HCT116 (cell line): ENCODE results near the gene TXNL1. TPM values are rescaled to one million over a fixed set of nuclear protein-coding genes. Genes with fewer than 3 reads are reported as not detected.

Experiments used
- ATAC-seq: fragments of 200-7000 bp; cut with Tn5 transposase; 2 replicates; pipeline ENCODE4 v1.9.1; 2020; ENCODE audit warnings: mild to moderate bottlenecking, moderate library complexity
- BruUV-seq: library from RNA; stranded (reverse); fragments of 400-500 nt; replicated peaks from 2 replicates; lab custom pipeline; 2021; lab: Mats Ljungman, UMichigan
- CTCF ChIA-PET: fragments of 300-600 bp; sonication (Branson Sonifier 250); formaldehyde crosslinking; loops from one replicate; lab custom pipeline; 2021; ENCODE audit warnings: antibody characterized with exemption; lab: Charles Lee
- POLR2A ChIA-PET: fragments of 300-600, 350-600 bp; sonication (Branson Sonifier 250); formaldehyde crosslinking; loops from one replicate; lab custom pipeline; 2021; ENCODE audit warnings: antibody characterized with exemption; lab: Charles Lee
- RAD21 ChIA-PET, 2 experiments: fragments of 300-600 bp; sonication (Branson Sonifier 250); formaldehyde crosslinking; loops; one replicate each; lab custom pipeline; 2023; ENCODE audit warnings: low total read pairs in 2 of 2; ENCODE audit not compliant: uncharacterized antibody in 2 of 2, unreplicated experiment in 2 of 2, low non-redundant PET in 1 of 2; lab: Charles Lee
- DNase-seq: peaks from one replicate; pipeline ENCODE4 v3.0.0-alpha.2; 2010; ENCODE audit warnings: low read depth, low spot score
- H2AFZ ChIP-seq: fragments of 200-600 bp; shearing (Covaris generic), sonication (generic); 2 replicates; pipeline ENCODE4 v1.6.1; 2017; ENCODE audit warnings: low read depth, mixed run types, mixed read lengths, antibody characterized with exemption, low read length; ENCODE audit not compliant: poor library complexity, severe bottlenecking
- H3K27ac ChIP-seq: 2 replicates; pipeline ENCODE4 v1.5.1; 2012; ENCODE audit warnings: low read depth, low read length
- H3K27me3 ChIP-seq: fragments of 200-600 bp; sonication (generic); 2 replicates; pipeline ENCODE4 v1.6.1; 2016; ENCODE audit warnings: mixed run types, low read length, mixed read lengths; ENCODE audit not compliant: insufficient read depth
- H3K36me3 ChIP-seq, 2 experiments: fragments of 200-500 bp in 1 of 2; fragments of 200-600 bp in 1 of 2; sonication (Bioruptor generic) in 1 of 2; sonication (generic) in 1 of 2; 2 replicates each; pipeline versions ENCODE4 v1.5.1 to v1.6.1; 2014 to 2016; ENCODE audit warnings: low read length in 2 of 2, inconsistent platforms in 1 of 2, mixed read lengths in 1 of 2, mixed run types in 1 of 2; ENCODE audit not compliant: insufficient read depth in 2 of 2, control insufficient read depth in 1 of 2
- H3K4me1 ChIP-seq, 2 experiments: fragments of 200-600 bp in 1 of 2; sonication (generic) in 1 of 2; 2 replicates each; pipeline versions ENCODE4 v1.5.1 to v1.6.1; 2012 to 2017; ENCODE audit warnings: low read length in 2 of 2, inconsistent platforms in 1 of 2, mild to moderate bottlenecking in 1 of 2, mixed read lengths in 1 of 2, mixed run types in 1 of 2, moderate library complexity in 1 of 2; ENCODE audit not compliant: insufficient read depth in 2 of 2, control insufficient read depth in 1 of 2
- H3K4me2 ChIP-seq: fragments of 200-600 bp; sonication (generic); 2 replicates; pipeline ENCODE4 v1.6.1; 2017; ENCODE audit warnings: mixed run types, low read length, mixed read lengths
- H3K4me3 ChIP-seq, 2 experiments: fragments of 200-600 bp in 1 of 2; sonication (generic) in 1 of 2; replicated peaks in 1 of 2; 2 replicates each; pipeline ENCODE4 v1.5.1; 2011 to 2016; ENCODE audit warnings: low read length in 2 of 2, control low read depth in 1 of 2, low read depth in 1 of 2, mild to moderate bottlenecking in 1 of 2, mixed read lengths in 1 of 2, mixed run types in 1 of 2
- H3K79me2 ChIP-seq: fragments of 200-600 bp; sonication (generic); 2 replicates; pipeline ENCODE4 v1.6.1; 2017; ENCODE audit warnings: mild to moderate bottlenecking, mixed run types, low read length, moderate library complexity, mixed read lengths; ENCODE audit not compliant: insufficient read depth
- H3K9ac ChIP-seq: fragments of 200-600 bp; sonication (generic); 2 replicates; pipeline ENCODE4 v1.6.1; 2016; ENCODE audit warnings: low read length, mixed read lengths
- H3K9me2 ChIP-seq: fragments of 200-600 bp; sonication (generic), shearing (Covaris generic); 2 replicates; pipeline ENCODE4 v1.6.1; 2017; ENCODE audit warnings: mixed run types, mild to moderate bottlenecking, moderate library complexity; ENCODE audit not compliant: insufficient read depth
- H3K9me3 ChIP-seq, 2 experiments: fragments of 200-500 bp in 1 of 2; fragments of 200-600 bp in 1 of 2; sonication (Bioruptor generic) in 1 of 2; sonication (generic) in 1 of 2; 2 replicates each; pipeline ENCODE4 v1.6.1; 2014 to 2017; ENCODE audit warnings: low read length in 2 of 2, mixed read lengths in 2 of 2, inconsistent platforms in 1 of 2, low read depth in 1 of 2, mild to moderate bottlenecking in 1 of 2, mixed run types in 1 of 2, moderate library complexity in 1 of 2; ENCODE audit not compliant: control insufficient read depth in 1 of 2, insufficient read depth in 1 of 2
- H4K20me1 ChIP-seq: fragments of 200-600 bp; sonication (generic), shearing (Covaris generic); 2 replicates; pipeline ENCODE4 v1.6.1; 2017; ENCODE audit warnings: mixed run types, mild to moderate bottlenecking, moderate library complexity; ENCODE audit not compliant: insufficient read depth
- CBX3 ChIP-seq: IDR thresholded peaks from 2 replicates; pipeline ENCODE4 v1.6.1; 2012; ENCODE audit warnings: low read depth
- CEBPB ChIP-seq: IDR thresholded peaks from 2 replicates; pipeline ENCODE4 v1.6.1; 2012; ENCODE audit warnings: low read depth
- CTCF ChIP-seq, 3 experiments: fragments of 200-600 bp in 1 of 3; sonication (generic) in 1 of 3; IDR thresholded peaks in 2 of 3; conservative IDR thresholded peaks in 1 of 3; 2 replicates each; pipeline ENCODE4 v1.5.1; 2012 to 2017; ENCODE audit warnings: low read depth in 2 of 3, low read length in 2 of 3, antibody characterized with exemption in 1 of 3, borderline replicate concordance in 1 of 3, control low read depth in 1 of 3, mild to moderate bottlenecking in 1 of 3, mixed read lengths in 1 of 3, mixed run types in 1 of 3, moderate library complexity in 1 of 3; ENCODE audit not compliant: insufficient read depth in 1 of 3
- EGR1 ChIP-seq: IDR thresholded peaks from 2 replicates; pipeline ENCODE4 v1.6.1; 2012; ENCODE audit warnings: low read depth
- EZH2 ChIP-seq: fragments of 200-600 bp; sonication (generic); IDR thresholded peaks from 2 replicates; pipeline ENCODE4 v1.6.1; 2017; ENCODE audit warnings: antibody characterized with exemption, mixed run types
- JUND ChIP-seq: IDR thresholded peaks from 2 replicates; pipeline ENCODE4 v1.6.1; 2012
- MAX ChIP-seq: IDR thresholded peaks from 2 replicates; pipeline ENCODE4 v1.6.1; 2012
- POLR2AphosphoS5 ChIP-seq: IDR thresholded peaks from 2 replicates; pipeline ENCODE4 v1.6.1; 2011; ENCODE audit warnings: mild to moderate bottlenecking, low read depth, low read length, moderate library complexity
- SIN3A ChIP-seq: IDR thresholded peaks from 2 replicates; pipeline ENCODE4 v1.6.1; 2012; ENCODE audit warnings: low read depth
- SP1 ChIP-seq: IDR thresholded peaks from 2 replicates; pipeline ENCODE4 v1.6.1; 2012; ENCODE audit warnings: low read depth
- SRF ChIP-seq: IDR thresholded peaks from 2 replicates; pipeline ENCODE4 v1.6.1; 2012; ENCODE audit warnings: low read depth
- TCF7L2 ChIP-seq: IDR thresholded peaks from 2 replicates; pipeline ENCODE4 v1.7.0; 2011; ENCODE audit warnings: borderline replicate concordance, inconsistent platforms; ENCODE audit not compliant: insufficient read depth, insufficient read length; ENCODE audit errors: extremely low read depth
- YY1 ChIP-seq: IDR thresholded peaks from 2 replicates; pipeline ENCODE4 v1.6.1; 2011; ENCODE audit warnings: low read length, low read depth, moderate library complexity, mild to moderate bottlenecking; ENCODE audit not compliant: insufficient replicate concordance; ENCODE audit errors: extremely low read depth
- ZBTB33 ChIP-seq: IDR thresholded peaks from 2 replicates; pipeline ENCODE4 v1.6.1; 2011; ENCODE audit warnings: mild to moderate bottlenecking, low read length, moderate library complexity; ENCODE audit not compliant: insufficient replicate concordance; ENCODE audit errors: extremely low read depth
- ZFX ChIP-seq: fragments of 450-650 bp; IDR thresholded peaks from 2 replicates; pipeline ENCODE4 v1.6.1; 2017
- intact Hi-C: fragments of 100-400 bp; cut with micrococcal nuclease; formaldehyde crosslinking; loops from 2 replicates; pipeline ENCODE4 v1.10.0; 2022
- total RNA-seq: library from RNA; stranded (reverse); gene quantifications from one replicate; pipeline ENCODE4 v1.2.1, GENCODE V29; 2021; ENCODE audit not compliant: unreplicated experiment

TXNL1 gene
- total RNA-seq, 1 experiment from 2014 or later, result 86.5 TPM

DNA sequence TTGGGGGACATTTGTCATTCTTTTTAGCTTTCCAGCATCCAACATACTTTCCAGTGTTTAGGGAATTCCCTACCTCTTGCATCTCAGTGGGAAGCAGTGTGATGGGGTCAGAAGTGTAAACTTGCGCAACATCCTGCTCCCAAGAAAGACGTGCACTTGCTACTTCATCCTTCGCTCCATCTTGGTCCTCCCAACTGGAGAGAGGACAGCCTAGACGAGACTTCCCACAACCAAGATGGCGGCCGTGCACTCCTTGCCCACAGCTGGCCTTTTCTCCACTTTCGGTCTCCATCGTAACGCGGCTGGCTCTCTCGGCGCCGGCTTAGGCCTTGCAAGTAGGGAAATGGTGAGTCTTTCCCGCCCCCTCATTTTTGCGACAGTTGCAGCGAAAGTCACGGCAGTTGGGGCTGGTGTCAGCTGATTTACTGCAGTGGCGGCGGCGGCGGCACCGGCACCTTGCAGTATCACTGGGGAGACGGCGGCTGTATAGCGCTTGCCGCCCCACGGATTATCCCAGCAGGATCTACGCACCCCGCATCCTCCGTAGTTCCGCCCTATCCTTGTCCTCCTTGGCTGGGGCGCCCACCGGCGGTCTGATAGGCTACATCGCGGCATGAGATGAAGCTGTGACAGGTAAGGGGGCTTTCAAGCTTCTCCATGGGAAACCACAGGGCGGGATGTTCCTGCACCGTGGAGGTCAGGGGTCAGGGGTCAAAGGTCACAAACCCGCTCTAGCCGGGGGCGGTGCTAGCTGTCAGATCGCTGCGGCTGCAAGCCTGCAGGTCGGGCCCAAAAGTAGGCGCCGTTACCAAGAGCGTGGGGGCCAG, 12.8 kb upstream of the TXNL1 start, which contains the start of gene WDR7:
TSS of gene WDR7 (plus strand) at position 416 of the 827 bp plus-strand sequence. CDS start 21,157 bp downstream, outside the sequence.
- Histone ChIP-seq H4K20me1 (no peaks in the 10 kb centered on the region), H3K9me3 (no peaks in the 10 kb centered on the region), H2AFZ (peak within 1 kb of the TSS; percentile 99), H3K4me2 (peak within 1 kb of the TSS; percentile 82), H3K4me1 (peaks cover 0 to 16% of the 10 kb centered on the region in 2 experiments; a peak in 3 of 4 replicates), H3K9me2 (no peaks in the 10 kb centered on the region), H3K79me2 (peaks cover 25% of the 10 kb centered on the region), H3K27me3 (no peaks in the 10 kb centered on the region), H3K9ac (peak within 1 kb of the TSS; percentile 68), H3K4me3 (peak within 1 kb of the TSS; percentile 77 to 86), H3K36me3 (no peaks in the 10 kb centered on the region), H3K27ac (peak within 1 kb of the TSS; percentile 42)
- DNase-seq, result peak; percentile 97
- CTCF ChIA-PET, result interaction anchor here (0.7 kb wide), 1 partner anchor 14 kb away, joined by 5 read pairs; no protein-coding TSS in a partner anchor
- ATAC-seq, result peak; percentile 99
- intact Hi-C loops, result no loop called here
- peak; percentile 11; the same call in 1 of the 2 replicates for TF ChIP-seq JUND
- peak; percentile 55 for TF ChIP-seq SP1
- no peak for TF ChIP-seq EZH2
- TF ChIP-seq YY1, result peak; percentile 99
- TF ChIP-seq SRF, result peak; percentile 54; the same call in 1 of the 2 replicates
- TF ChIP-seq ZFX, result no peak
- no peak for TF ChIP-seq CTCF (IDR thresholded peaks at IDR 0.05 in 2 of 3, conservative IDR thresholded peaks at IDR 0.05 in 1 of 3; ENCODE audit: borderline replicate concordance in 1 of 3, insufficient read depth in 1 of 3, low read depth in 2 of 3, low read length in 2 of 3)
- TF ChIP-seq CEBPB, result peak; percentile 92
- no peak for TF ChIP-seq MAX
- peak; percentile 59 for TF ChIP-seq TCF7L2
- peak; percentile 99 for TF ChIP-seq EGR1
- TF ChIP-seq SIN3A, result peak; percentile 62
- peak; percentile 82 for TF ChIP-seq CBX3
- TF ChIP-seq POLR2AphosphoS5, result peak; percentile 69
- peak; percentile 79 for TF ChIP-seq ZBTB33
- no TSS peak for BruUV-seq
- POLR2A ChIA-PET, result interaction anchor here (1.0 to 1.1 kb wide), 2 partner anchors 10 to 13 kb away, joined by 3 to 6 read pairs; partner anchors contain the start of gene TXNL1
- RAD21 ChIA-PET, result no interaction called here
